Spleen (tissue), 11 donors: ENCODE measurements around the gene COG7. TPM values are rescaled to one million over a fixed set of nuclear protein-coding genes. Genes with fewer than 3 reads are reported as not detected.

Experiments used
- DNase-seq: peaks from one replicate; pipeline ENCODE4 v3.0.0-alpha.2; 2020
- H3K27ac ChIP-seq, 8 donors: fragments of 200-600 bp; sonication (generic) in 7 of 8; 1 replicate in 4 of 8; 2 replicates in 4 of 8; pipeline versions ENCODE4 v1.5.0 to v1.8.0; 2016 to 2021; ENCODE audit warnings: inconsistent platforms in 4 of 8, mild to moderate bottlenecking in 4 of 8, moderate library complexity in 1 of 8
- H3K27me3 ChIP-seq, 7 donors: fragments of 200-600 bp; sonication (generic) in 6 of 7; replicated peaks in 1 of 7; 1 replicate in 4 of 7; 2 replicates in 3 of 7; pipeline versions ENCODE4 v1.5.0 to v1.8.0; 2016 to 2021; ENCODE audit warnings: inconsistent platforms in 3 of 7, mild to moderate bottlenecking in 1 of 7
- H3K36me3 ChIP-seq, 6 donors: fragments of 200-600 bp; sonication (generic) in 5 of 6; 1 replicate in 4 of 6; 2 replicates in 2 of 6; pipeline versions ENCODE4 v1.5.0 to v1.8.0; 2016 to 2021; ENCODE audit warnings: inconsistent platforms in 2 of 6
- H3K4me1 ChIP-seq, 6 donors: fragments of 200-600 bp; sonication (generic) in 5 of 6; 1 replicate in 3 of 6; 2 replicates in 3 of 6; pipeline versions ENCODE4 v1.5.0 to v1.8.0; 2016 to 2021; ENCODE audit warnings: inconsistent platforms in 3 of 6
- H3K4me3 ChIP-seq, 8 donors: fragments of 200-600 bp; sonication (generic) in 7 of 8; 1 replicate in 4 of 8; 2 replicates in 4 of 8; pipeline versions ENCODE4 v1.5.0 to v1.8.0; 2016 to 2021; ENCODE audit warnings: inconsistent platforms in 4 of 8, mild to moderate bottlenecking in 4 of 8, moderate library complexity in 2 of 8
- H3K9me3 ChIP-seq, 8 donors: fragments of 200-600 bp; sonication (generic) in 7 of 8; 1 replicate in 4 of 8; 2 replicates in 4 of 8; pipeline versions ENCODE4 v1.5.0 to v1.8.0; 2016 to 2021; ENCODE audit warnings: inconsistent platforms in 4 of 8
- CTCF ChIP-seq, 11 experiments: fragments of 200-600 bp in 7 of 11; fragments of 450-650 bp in 4 of 11; sonication (generic) in 4 of 11; IDR thresholded peaks in 8 of 11; conservative IDR thresholded peaks in 3 of 11; 1 replicate in 7 of 11; 2 replicates in 4 of 11; pipeline versions ENCODE4 v1.4.0 to v1.8.0; 2016 to 2021; ENCODE audit warnings: antibody characterized with exemption in 11 of 11, inconsistent platforms in 4 of 11, mild to moderate bottlenecking in 1 of 11
- POLR2A ChIP-seq, 3 donors: fragments of 450-650 bp; IDR thresholded peaks; one replicate each; pipeline ENCODE4 v1.5.1; 2017; ENCODE audit warnings: antibody characterized with exemption in 3 of 3, mild to moderate bottlenecking in 1 of 3
- POLR2AphosphoS5 ChIP-seq, 3 donors: sonication (generic); formaldehyde crosslinking; IDR thresholded peaks; one replicate each; pipeline ENCODE4 v1.5.1; 2017; ENCODE audit warnings: antibody characterized with exemption in 3 of 3
- WGBS, 5 donors: extraction: QIAGEN DNeasy Blood & Tissue Kit in 3 of 5; methylation state at CpG; one replicate each; pipeline versions ENCODE4 v1.1.5 to v1.1.7; 2013 to 2018; 5-methylcytosine and 5-hydroxymethylcytosine counted together
- intact Hi-C: fragments of 100-400 bp; cut with DNase I; formaldehyde crosslinking; loops from one replicate; pipeline ENCODE4 v1.15.0; 2023; ENCODE audit warnings: low total_unique reads
- polyA plus RNA-seq, 3 donors: library from polyadenylated mRNA; stranded (reverse); fragments of 200-250 nt; gene quantifications; one replicate each; pipeline ENCODE4 v1.2.1, GENCODE V29; 2013
- total RNA-seq, 7 donors: library from RNA; depleted of rRNA in 3 of 7; stranded (reverse); fragments of >200 nt in 3 of 7; fragmentation: NEBNext Ultra II Directional in 4 of 7; extraction: Animal tissue kit (Norgen Biotek cat#: 25700) in 4 of 7; gene quantifications; one replicate each; pipeline versions ENCODE4 v1.1.0 to v1.2.1, GENCODE V29; 2016 to 2021
- donor health status: healthy with polysubstance abuse.
- donor health status: DM: no; HTN: no; CAD: no; lungs with moderate emphysema.
- donor health status: DM: no; HTN: no; CAD: no.
- donor health status: Bipolar disorder and iron deficiency.
- donor health status: healthy.
- donor health status: DM: no; HTN: no; CAD: no.
- donor health status: DM: yes; HTN: yes; CAD: no.

Gene COG7
- total and polyA plus RNA-seq, 10 donors, result 9.6 to 25.5 (median 18.8) TPM

- H3K9me3 ChIP-seq, result no peaks in the 10 kb centered on the region
- peaks cover 0 to 89% (median 59%) of the 10 kb centered on the region in 6 donors for H3K36me3 ChIP-seq
- DNase-seq, result no peak
Observed at GRCh38 chr16:23433261-23433920, 19.6 kb downstream of the COG7 start.

GRCh38 chr16:23432176-23433128, 20.5 kb downstream of the COG7 start:
- no peak for TF ChIP-seq POLR2AphosphoS5 (IDR thresholded peaks at IDR 0.05)
- no peak for TF ChIP-seq CTCF (IDR thresholded peaks at IDR 0.05 in 8 of 11, conservative IDR thresholded peaks at IDR 0.05 in 3 of 11)
- no peak for TF ChIP-seq POLR2A (IDR thresholded peaks at IDR 0.05)
- H3K27ac ChIP-seq, result no peak overlapping the region
- H3K9me3 ChIP-seq, result no peaks in the 10 kb centered on the region
- H3K4me1 ChIP-seq, result peaks cover 0 to 22% (median 9%) of the 10 kb centered on the region in 6 donors
- DNase-seq, result no peak
- peaks cover 0 to 89% (median 55%) of the 10 kb centered on the region in 6 donors for H3K36me3 ChIP-seq
- no peaks in the 10 kb centered on the region for H3K27me3 ChIP-seq
- intact Hi-C loops, result loop anchor here (5.0 kb wide), 1 partner anchor 250 kb away; the partner anchor contains the start of gene SCNN1G
- no peak overlapping the region for H3K4me3 ChIP-seq
- WGBS, 5 donors, result 92 to 97% (median 96%) methylated on average over 10 of the region's 10 CpGs

More at GRCh38 chr16:23433261-23433920, 19.6 kb downstream of the COG7 start:
- 86 to 91% (median 89%) methylated on average over 16 of the region's 16 CpGs for WGBS, 5 donors
- no peak for TF ChIP-seq POLR2AphosphoS5 (IDR thresholded peaks at IDR 0.05)
- no peak for TF ChIP-seq CTCF (IDR thresholded peaks at IDR 0.05 in 8 of 11, conservative IDR thresholded peaks at IDR 0.05 in 3 of 11)
- no peak for TF ChIP-seq POLR2A (IDR thresholded peaks at IDR 0.05)
- intact Hi-C loops, result loop anchor here (5.0 kb wide), 1 partner anchor 251 kb away; the partner anchor contains the start of gene SCNN1G
- Histone ChIP-seq H3K4me3 (no peak overlapping the region), H3K4me1 (peaks cover 0 to 22% (median 9%) of the 10 kb centered on the region in 6 donors), H3K27ac (no peak overlapping the region), H3K27me3 (no peaks in the 10 kb centered on the region)

- 75 to 87% (median 82%) methylated on average over 2 of the region's 2 CpGs for WGBS, 5 donors
- intact Hi-C loops, result no loop called here
- DNase-seq, result no peak
Observed at GRCh38 chr16:23428351-23428750, 24.6 kb downstream of the COG7 start.

More at GRCh38 chr16:23428351-23428750, 24.6 kb downstream of the COG7 start:
- H3K9me3 ChIP-seq, result no peaks in the 10 kb centered on the region
- TF ChIP-seq POLR2AphosphoS5 (IDR thresholded peaks at IDR 0.05) (no peak), CTCF (IDR thresholded peaks at IDR 0.05 in 8 of 11, conservative IDR thresholded peaks at IDR 0.05 in 3 of 11) (no peak), POLR2A (IDR thresholded peaks at IDR 0.05) (no peak)
- no peak overlapping the region for H3K4me3 ChIP-seq
- no peak overlapping the region for H3K27ac ChIP-seq
- H3K27me3 ChIP-seq, result no peaks in the 10 kb centered on the region
- H3K4me1 ChIP-seq, result no peaks in the 10 kb centered on the region
- H3K36me3 ChIP-seq, result peaks cover 0 to 97% (median 60%) of the 10 kb centered on the region in 6 donors
